Measurements from ENCODE around the gene EXOC4. TPM values are rescaled to one million over a fixed set of nuclear protein-coding genes. Genes with fewer than 3 reads are reported as not detected.

The EXOC4 gene
- total and polyA plus RNA-seq, 2 donors (not counting 1 experiment from before 2014, with no cell fraction given) = 79.6 to 158 TPM

- Histone ChIP-seq H3K9me3 (ENCODE audit: control insufficient read depth, insufficient read depth, low read depth, low read length) (no peaks in the 10 kb centered on the region), H3K27ac (ENCODE audit: insufficient read depth, low read length) (no peak overlapping the region), H2AFZ (ENCODE audit: low read length) (no peak overlapping the region), H3K9ac (ENCODE audit: insufficient read depth, low read length) (no peak overlapping the region), H3K4me1 (ENCODE audit: control insufficient read depth, extremely low read depth, insufficient read depth, low read length) (no peaks in the 10 kb centered on the region), H3K4me2 (ENCODE audit: extremely low read depth, insufficient read depth, low read length) (no peak overlapping the region), H3K36me3 (ENCODE audit: control insufficient read depth, insufficient read depth, low read length) (no peaks in the 10 kb centered on the region), H3K27me3 (ENCODE audit: control insufficient read depth, insufficient read depth, low read length) (no peaks in the 10 kb centered on the region), H3K79me2 (ENCODE audit: control insufficient read depth, insufficient read depth, low read length) (no peaks in the 10 kb centered on the region), H3K4me3 (replicated peaks in 1 of 4; ENCODE audit: control extremely low read depth in 1 of 4, insufficient read depth in 1 of 4, low read depth in 3 of 4, low read length in 4 of 4) (no peak overlapping the region), H4K20me1 (ENCODE audit: control insufficient read depth, extremely low read depth, insufficient read depth, low read length) (no peaks in the 10 kb centered on the region)
- DNase-seq (ENCODE audit: low read depth in 2 of 2) = no peak
- TF ChIP-seq CTCF (conservative IDR thresholded peaks at IDR 0.05 in 1 of 2, IDR thresholded peaks at IDR 0.05 in 1 of 2; ENCODE audit: low read depth in 1 of 2, low read length in 2 of 2) = no peak
Measured at GRCh38 chr7:134104166-134104565, 851.3 kb downstream of the EXOC4 start.

GRCh38 chr7:134105841-134106240, 853.0 kb downstream of the EXOC4 start:
- DNase-seq (ENCODE audit: low read depth in 2 of 2) = no peak
- Histone ChIP-seq H3K4me1 (ENCODE audit: control insufficient read depth, extremely low read depth, insufficient read depth, low read length) (no peaks in the 10 kb centered on the region), H2AFZ (ENCODE audit: low read length) (no peak overlapping the region), H3K27me3 (ENCODE audit: control insufficient read depth, insufficient read depth, low read length) (no peaks in the 10 kb centered on the region), H3K4me3 (replicated peaks in 1 of 4; ENCODE audit: control extremely low read depth in 1 of 4, insufficient read depth in 1 of 4, low read depth in 3 of 4, low read length in 4 of 4) (no peak overlapping the region), H3K79me2 (ENCODE audit: control insufficient read depth, insufficient read depth, low read length) (no peaks in the 10 kb centered on the region), H3K9ac (ENCODE audit: insufficient read depth, low read length) (no peak overlapping the region), H4K20me1 (ENCODE audit: control insufficient read depth, extremely low read depth, insufficient read depth, low read length) (no peaks in the 10 kb centered on the region), H3K27ac (ENCODE audit: insufficient read depth, low read length) (no peak overlapping the region), H3K9me3 (ENCODE audit: control insufficient read depth, insufficient read depth, low read depth, low read length) (no peaks in the 10 kb centered on the region), H3K4me2 (ENCODE audit: extremely low read depth, insufficient read depth, low read length) (no peak overlapping the region), H3K36me3 (ENCODE audit: control insufficient read depth, insufficient read depth, low read length) (no peaks in the 10 kb centered on the region)
- TF ChIP-seq CTCF (conservative IDR thresholded peaks at IDR 0.05 in 1 of 2, IDR thresholded peaks at IDR 0.05 in 1 of 2; ENCODE audit: low read depth in 1 of 2, low read length in 2 of 2) (no peak), EZH2 (IDR thresholded peaks at IDR 0.05; ENCODE audit: low read length, missing control alignments) (no peak)

GRCh38 chr7:134108802-134109201, 855.9 kb downstream of the EXOC4 start:
- H2AFZ ChIP-seq (ENCODE audit: low read length) = no peak overlapping the region
- no peaks in the 10 kb centered on the region for H3K9me3 ChIP-seq (ENCODE audit: control insufficient read depth, insufficient read depth, low read depth, low read length)
- H4K20me1 ChIP-seq (ENCODE audit: control insufficient read depth, extremely low read depth, insufficient read depth, low read length) = no peaks in the 10 kb centered on the region
- TF ChIP-seq CTCF (conservative IDR thresholded peaks at IDR 0.05 in 1 of 2, IDR thresholded peaks at IDR 0.05 in 1 of 2; ENCODE audit: low read depth in 1 of 2, low read length in 2 of 2) (no peak), EZH2 (IDR thresholded peaks at IDR 0.05; ENCODE audit: low read length, missing control alignments) (no peak)
- no peaks in the 10 kb centered on the region for H3K27me3 ChIP-seq (ENCODE audit: control insufficient read depth, insufficient read depth, low read length)
- H3K4me3 ChIP-seq (replicated peaks in 1 of 4; ENCODE audit: control extremely low read depth in 1 of 4, insufficient read depth in 1 of 4, low read depth in 3 of 4, low read length in 4 of 4) = no peak overlapping the region
- no peaks in the 10 kb centered on the region for H3K79me2 ChIP-seq (ENCODE audit: control insufficient read depth, insufficient read depth, low read length)
- no peaks in the 10 kb centered on the region for H3K36me3 ChIP-seq (ENCODE audit: control insufficient read depth, insufficient read depth, low read length)
- no peaks in the 10 kb centered on the region for H3K4me1 ChIP-seq (ENCODE audit: control insufficient read depth, extremely low read depth, insufficient read depth, low read length)
- no peak overlapping the region for H3K4me2 ChIP-seq (ENCODE audit: extremely low read depth, insufficient read depth, low read length)
- no peak overlapping the region for H3K9ac ChIP-seq (ENCODE audit: insufficient read depth, low read length)
- no peak overlapping the region for H3K27ac ChIP-seq (ENCODE audit: insufficient read depth, low read length)
- no peak for DNase-seq (ENCODE audit: low read depth in 2 of 2)

Measured in fibroblast of lung (primary cell).